HG03066 (cell line): ENCODE measurements around the gene MPP3.

Source experiments
- ATAC-seq: cut with Tn5 transposase; IDR thresholded peaks from one replicate; pipeline ENCODE4 v1.9.1; 2021; ENCODE audit warnings: low read depth; ENCODE audit not compliant: unreplicated experiment

The MPP3 gene

DNA sequence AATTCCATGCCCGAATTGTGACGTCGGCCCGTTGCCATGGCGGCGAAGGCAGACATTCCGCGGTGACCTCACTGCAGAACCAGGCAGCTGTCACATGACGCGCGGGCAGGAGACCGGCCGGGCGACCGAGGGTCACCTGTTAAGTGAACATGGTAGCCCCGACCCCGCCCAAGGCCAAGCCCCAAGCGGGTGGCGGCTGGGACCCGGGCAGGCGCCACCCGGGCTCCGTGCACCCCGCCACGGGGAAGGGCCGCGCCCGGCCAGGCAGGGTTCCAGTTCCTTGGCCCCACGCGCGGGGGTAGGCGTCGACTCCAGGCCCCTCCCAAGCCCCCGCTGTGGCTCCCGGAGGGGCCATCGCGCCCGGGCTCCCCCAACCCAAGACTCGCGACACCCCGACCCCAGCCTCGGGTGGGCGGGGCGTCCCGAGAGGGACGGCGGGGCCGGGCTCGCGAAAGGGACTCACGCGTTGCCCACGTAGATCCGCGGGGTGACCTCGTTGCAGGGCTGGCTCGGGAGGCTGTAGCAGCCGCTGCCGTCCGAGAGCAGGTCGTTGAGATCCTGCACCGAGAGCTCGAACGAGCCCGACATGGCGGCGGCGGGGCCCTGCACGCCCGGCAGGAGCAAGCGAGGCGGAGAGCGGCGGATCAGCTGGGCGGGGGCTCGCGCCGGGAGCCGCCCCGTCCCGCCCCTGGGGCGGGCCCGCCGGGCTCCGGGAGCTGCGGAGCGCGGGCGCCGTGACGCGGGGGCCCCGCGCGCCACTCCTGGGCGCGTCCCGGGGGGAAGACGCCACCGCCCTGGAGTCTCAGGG, 54.4 kb downstream of the MPP3 start, which contains the start of gene DUSP3:
TSS of gene DUSP3 (minus strand) at position 641 of the 808 bp plus-strand sequence. CDS start at position 588, 53 bp downstream.
- ATAC-seq, result peak; percentile 73

DNA sequence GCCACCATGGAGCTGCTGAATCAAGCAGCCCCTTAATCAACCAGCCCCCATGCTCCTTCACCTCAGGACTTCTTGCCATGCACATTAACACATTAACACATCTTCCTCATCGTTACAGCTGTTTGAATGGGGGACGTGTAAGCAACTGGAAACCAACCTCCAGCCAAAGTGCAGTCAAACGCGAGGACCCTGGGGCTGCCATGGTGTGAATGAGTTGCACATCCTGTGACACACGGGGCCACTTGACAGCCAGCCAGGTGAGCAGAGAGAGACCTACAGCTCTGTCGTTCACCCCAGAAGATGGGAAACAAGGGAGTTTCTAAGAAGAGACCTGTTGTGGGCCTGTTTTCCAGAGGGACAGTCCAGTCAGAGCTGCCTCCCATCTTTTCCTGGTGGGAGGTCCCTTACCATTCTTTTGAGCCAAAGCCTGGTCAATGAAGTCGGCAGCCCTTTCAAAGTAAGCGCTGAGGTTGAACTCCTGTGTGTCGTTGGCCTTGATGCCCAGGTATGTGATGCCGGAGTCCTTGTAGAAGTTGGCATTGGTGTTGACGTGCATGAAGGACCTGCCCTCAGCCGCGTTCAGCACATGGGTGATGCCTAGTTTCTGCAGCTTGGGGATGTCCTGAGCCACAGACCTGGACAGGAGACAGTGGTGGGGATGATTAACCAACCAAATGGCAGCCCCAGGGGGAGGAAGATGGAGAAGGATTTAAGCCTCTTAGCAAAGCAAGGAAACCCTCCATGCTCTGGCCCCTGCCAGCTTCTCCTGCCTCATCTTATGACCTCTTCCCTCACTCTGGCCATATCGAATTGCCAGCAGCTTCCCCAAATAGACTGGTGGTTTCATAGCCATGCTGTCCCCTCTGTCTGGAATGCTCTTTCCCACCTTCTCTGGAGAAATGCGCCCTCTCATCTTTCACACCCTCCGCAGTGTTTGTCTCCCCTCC, 58.4 kb downstream of the MPP3 start:
- ATAC-seq, result no peak

DNA sequence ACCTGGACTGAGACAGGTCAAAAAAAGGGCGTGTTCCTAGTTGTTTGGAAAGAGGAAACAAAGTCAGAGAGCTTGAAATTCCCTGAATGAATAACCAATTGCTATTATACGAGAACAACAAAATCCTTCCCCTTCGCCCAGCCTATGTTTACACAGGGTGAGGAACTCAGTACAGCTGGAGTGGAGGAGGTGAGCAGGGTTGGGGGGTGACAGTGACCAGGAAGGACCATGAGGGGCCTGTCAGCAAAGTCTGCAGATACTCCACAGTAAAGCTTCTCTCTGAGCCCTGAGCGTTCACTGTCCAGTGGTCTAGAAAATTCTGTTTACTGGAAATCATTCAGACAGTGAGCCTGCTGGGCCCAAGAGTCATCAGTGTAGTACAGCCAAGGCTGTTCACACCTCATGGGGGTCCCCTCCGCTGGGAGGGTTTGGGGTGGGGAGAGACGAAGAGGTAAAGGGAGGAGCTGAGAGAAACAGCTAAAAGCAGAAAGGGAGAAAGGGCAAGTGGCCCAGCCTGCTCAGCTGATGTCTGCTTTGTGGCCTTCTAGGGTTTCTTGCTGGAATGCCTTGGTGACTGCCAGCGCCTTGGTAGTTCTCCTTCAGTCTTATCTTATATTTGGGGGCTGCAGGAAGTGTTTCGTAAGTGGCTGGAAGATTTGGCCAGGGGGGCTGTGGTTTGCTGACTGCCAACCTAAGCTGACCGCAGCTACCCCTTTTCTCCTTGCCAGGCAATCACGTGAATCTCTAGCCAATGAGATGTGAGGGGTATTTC, 59.9 kb downstream of the MPP3 start:
- ATAC-seq, result no peak

DNA sequence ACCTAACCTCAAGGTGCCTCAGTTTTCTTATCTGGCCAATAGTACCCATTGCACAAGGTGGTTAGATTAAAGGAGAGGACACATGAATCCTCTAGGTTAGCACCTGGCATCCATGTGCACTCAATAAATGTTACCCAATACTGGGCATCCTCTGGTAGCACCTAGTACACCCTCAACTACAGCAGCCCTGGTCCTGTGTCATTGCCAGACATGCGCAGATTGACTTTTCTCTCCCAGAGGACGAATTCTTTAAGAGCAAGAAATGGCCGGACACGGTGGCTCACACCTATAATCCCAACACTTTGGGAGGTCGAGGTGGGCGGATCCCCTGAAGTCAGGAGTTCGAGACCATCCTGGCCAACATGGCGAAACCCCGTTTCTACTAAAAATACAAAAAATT, 61.5 kb downstream of the MPP3 start:
- ATAC-seq, result no peak

DNA sequence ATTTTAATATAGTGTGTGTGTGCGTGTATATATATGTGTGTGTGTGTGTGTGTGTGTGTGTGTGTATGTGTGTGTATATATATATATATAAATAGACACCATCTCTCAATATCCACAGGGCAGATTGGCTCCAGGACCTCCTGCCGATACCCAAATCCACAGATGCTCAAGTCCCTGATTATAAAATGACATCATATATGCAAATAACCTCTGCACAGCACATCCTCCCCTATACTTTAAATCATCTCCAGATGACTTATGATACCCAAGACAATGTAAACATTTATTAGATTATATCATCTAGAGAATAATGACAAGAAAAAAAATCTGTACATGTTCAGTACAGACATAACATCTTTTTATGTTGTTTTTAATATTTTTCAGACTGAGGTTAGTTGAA, 62.0 kb downstream of the MPP3 start:
- ATAC-seq, result no peak

DNA sequence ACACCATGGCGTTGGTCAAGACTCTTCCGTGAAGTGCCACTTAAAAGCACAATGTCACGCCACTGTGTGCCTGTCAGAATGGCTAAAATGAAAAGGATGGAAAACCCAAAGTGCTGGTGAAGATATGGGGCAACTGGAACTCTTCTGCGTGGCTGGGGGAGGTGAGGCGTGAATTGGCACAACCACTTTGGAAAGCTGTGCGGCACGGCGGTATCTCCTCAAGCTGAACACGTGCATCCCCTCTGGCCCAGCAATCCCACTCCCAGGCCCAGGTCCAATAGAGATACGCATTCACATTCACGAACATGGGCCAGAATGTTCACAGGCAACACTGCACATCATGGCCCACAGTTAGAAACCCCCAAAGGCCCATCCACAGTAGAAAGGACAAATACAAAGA, 63.1 kb downstream of the MPP3 start:
- no peak for ATAC-seq

DNA sequence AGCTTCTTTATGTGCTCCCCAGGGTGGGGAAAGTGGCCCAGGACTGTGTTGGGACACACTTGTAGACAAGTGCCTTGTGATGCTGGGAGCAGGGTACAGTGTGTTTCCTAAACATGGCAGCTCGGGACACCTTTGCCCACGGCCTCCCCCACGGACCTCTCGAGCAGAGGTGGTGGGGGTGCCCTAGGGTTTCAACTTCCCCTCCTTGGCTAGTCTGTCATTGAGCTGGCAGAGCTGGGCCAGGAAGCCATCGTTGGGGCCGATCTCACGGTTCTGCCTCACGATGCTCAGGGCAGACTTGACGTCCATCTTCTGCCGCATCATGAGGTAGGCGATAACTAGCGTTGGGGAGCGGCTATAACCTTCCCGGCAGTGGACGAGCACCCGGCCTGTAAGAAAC, 63.5 kb downstream of the MPP3 start:
- no peak for ATAC-seq

DNA sequence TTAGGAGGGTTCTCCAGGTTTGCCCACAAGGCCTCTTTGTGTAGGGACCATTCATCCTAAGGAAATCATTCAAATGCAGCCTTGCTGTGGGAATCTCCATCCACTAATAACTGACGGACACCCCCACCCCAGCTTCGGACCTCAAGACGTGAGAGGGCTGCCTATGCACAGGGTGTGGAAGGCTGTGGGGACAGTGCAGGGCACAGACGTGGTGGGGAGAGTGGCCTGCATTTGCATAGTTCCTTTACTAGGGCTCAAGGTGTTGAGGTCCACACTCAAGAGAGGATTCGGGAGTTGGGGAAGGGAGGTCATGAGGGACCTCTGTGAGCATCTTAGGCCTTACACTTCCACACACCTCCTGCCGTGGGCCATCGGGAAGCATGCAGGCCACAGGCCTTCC, 64.0 kb downstream of the MPP3 start:
- no peak for ATAC-seq

DNA sequence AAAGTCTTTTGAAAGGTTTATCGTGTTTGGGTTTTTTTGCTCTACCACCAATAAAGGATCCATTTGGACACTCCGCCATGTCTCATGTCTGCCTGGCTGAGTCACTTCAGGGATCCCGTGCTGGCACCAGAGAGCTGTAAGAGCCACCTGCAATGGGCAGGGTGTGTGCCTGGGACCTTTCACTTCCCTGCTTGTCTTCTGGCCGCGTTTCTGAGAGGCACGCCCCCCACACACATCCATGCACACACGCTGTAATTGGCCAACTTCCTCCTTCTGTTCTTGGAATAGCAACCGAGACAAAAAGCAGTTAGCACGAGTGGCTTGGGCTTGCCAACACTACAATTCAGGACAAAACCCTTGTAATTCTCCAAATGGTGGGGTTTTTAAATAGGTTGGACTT, 64.6 kb downstream of the MPP3 start:
- ATAC-seq, result no peak

DNA sequence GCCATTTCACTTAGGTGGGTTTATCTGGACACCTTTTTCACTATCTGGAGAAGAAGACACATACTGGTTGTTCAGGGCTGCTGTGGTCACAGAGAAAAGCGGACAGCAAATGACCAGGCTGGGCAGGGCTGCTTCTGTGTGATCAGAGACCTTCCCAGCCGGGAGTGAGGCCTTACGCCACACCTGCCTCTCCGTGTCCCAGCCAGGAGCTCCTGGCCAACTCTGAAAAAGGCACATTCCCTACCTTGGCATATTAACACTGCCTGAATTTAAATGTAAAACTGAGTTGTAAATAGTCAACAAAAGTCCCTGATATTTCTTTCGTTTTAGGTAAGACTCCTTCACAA, 65.3 kb downstream of the MPP3 start:
- no peak for ATAC-seq

DNA sequence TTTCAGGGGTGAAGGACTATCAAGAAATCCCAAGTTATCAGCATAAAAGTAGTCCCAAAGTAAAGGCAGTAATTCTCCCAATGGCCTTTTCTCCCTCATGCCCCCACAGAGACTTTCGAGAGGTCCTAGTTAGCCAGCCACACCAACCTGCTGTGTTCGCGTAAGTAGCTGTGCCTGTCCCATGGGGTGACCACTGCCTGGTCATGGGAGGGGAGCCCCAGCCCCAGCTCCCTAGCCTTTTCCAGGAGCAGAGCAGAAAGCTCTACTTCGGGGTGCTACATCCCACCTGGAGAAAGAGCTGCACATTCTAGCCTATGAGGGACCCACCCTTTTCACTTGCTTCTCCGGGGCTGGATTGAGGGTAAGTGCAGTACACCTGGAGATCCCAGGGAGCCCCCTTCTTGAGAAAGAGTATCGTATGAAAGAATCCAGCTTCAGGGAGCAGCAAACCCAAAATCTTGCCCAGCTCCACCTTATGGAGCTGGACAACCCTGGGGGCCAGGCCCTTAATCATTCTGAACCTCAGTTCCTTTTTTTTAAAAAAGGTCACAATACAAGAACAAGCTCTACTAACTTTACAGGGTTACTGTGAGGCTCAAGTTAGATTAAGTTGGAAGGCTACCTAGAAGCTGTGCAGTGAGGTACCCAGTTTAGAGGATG, 65.8 kb downstream of the MPP3 start:
- no peak for ATAC-seq

DNA sequence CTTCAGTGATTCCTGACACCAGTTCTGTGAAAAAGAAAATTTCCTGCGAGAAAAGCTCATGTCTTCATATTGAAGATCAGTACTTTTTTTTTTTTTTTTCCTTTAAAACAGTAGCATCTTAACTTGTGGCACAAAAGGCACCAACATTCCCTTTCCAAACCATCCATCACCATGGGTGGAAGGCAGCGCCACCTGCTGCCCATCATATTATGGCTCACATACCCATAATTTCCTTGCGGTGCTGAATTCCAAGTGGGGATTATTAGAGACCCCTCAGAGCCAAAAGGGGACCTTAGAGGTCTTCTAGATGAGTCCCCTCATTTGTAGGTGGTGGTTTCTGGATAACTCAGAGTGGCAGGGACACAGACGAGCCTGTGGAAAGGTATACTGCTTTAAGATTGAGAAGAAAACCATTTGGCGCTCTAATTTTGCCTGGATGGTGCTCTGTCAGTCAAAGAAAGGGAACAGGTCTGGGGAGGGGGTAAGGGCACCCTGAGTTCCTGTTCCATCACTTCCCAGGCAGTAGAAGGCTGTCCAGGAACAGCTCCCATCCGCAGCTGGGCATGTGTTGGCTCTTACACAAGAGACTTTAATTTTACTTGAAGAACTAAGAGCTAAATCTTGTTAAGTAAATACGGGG, 66.4 kb downstream of the MPP3 start:
- ATAC-seq, result no peak

DNA sequence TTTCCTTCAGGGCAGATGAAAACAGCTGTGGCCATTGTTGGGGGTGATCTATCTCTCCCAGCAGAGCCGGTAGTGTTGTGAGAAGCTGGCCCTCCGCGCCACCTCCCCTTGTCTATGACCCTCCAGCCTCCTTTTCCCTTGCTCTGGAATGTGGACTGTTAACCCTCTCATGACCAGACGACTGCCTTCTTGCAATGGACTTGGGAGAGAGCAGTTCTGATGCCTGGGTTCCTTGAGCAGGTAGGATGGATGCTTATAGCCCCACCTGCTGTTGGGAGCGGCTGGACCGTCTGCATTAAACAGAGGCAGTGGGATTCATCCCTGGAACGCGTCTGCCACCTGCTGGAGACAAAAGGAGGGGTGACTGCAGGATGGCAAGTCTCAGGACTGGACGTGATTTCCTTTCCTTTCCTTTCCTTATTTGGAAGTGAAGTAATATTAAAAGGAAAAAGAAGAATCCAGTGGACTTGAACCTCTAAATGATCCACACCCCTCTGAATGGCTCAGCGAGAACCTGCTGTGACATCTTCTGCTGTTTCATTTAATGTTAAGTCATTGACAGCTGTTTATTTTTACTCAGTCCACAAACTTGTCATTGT, 72.6 kb downstream of the MPP3 start:
- ATAC-seq, result no peak

DNA sequence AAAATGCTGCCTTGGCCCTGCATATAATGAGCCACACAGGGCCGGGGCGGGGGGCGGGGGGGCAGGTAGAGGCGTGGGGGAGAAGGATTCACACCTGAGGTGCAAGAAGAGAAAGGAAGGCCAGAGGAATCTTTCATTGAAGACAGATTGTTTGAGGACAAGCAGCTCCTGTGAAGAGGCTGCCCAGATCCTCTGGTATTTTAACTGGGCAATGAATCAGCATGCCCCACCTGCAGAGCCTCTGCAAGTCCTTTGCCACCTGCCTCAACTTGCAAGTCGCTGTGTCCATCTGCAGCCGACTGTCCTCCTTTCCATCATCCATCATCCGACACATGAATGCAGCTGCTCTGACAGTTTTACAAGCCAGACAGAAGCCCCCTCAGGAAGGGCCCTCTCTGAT, 73.1 kb downstream of the MPP3 start:
- no peak for ATAC-seq

DNA sequence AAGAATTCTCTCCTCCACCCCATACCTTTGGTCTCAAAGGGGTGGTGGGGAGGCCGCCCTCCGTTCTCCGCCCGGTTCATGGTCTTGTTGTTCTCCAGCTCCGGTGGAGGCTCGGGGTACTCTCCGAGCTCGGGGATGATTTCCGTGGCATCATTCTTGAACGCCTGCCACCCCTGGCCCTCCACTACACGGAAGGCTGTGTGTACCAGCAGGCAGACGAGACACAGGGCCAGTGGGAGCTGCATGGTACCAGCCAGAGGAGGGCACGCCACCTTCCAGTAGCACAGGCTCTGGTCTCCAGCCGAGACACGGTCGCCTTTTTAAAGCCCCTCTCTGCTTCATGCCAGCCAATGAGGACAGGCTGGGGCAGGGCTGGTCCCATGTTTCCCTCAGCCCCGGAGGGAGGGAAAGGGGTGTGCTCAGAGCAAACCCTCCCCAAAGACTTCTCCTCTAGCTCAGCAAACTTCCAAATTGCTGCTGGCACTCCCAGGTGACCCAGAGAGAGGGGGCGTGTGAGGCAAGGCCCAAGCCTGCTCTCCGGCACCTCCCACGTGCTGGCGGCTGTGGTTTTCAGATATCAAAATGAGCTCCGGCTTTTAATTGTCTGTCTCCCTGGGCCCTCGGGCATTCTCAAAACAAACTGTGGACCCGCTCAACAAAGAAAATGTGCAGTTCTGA, 74.3 kb downstream of the MPP3 start, which contains the start of gene SOST:
TSS of gene SOST (minus strand) at position 295 of the 678 bp plus-strand sequence. CDS start at position 245, 50 bp downstream.
- no peak for ATAC-seq

DNA sequence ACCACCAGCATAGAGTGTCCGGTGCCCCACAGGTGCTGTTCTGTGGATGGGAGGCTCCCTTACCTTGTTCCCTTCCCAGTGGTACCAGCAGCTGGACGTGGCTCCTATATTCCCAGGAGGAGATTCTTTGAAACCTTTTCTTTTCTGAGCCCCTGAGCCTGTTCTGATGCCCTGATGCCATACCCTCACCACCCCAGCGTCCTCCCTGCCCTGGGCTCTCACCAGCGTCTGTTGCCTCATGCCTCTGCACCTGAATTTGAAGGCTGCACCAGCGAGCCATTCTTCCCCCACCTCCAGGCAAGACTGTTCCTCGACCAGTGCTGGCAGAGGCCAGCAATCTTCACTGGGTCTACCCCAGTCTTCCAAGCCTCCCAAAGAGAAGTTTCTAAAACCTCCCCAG, 74.9 kb downstream of the MPP3 start:
- ATAC-seq, result no peak

DNA sequence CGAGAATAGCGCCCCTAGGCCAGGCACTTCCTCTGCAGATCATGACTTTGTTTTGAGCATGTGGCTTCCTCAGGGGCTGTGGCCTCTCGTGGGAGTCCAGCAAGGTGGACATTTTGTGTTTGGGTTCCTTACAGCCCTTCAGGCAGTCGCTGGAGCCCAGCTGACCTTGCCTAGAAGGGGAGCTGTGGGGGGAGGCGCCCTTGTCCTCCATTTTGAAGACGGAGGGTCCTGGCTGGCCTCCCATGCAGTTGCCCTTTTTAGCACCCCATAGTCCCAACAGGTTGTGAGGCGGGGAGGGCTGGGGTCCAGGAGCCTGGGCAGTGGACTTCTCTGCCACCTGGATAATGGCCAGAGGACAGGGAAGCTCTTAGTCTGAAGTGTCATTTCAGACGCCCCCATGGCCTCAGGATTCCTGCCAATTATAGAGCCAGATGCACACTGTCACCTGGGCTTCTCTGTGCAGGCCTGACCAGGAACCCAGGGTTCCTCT, 75.7 kb downstream of the MPP3 start:
- ATAC-seq, result no peak

DNA sequence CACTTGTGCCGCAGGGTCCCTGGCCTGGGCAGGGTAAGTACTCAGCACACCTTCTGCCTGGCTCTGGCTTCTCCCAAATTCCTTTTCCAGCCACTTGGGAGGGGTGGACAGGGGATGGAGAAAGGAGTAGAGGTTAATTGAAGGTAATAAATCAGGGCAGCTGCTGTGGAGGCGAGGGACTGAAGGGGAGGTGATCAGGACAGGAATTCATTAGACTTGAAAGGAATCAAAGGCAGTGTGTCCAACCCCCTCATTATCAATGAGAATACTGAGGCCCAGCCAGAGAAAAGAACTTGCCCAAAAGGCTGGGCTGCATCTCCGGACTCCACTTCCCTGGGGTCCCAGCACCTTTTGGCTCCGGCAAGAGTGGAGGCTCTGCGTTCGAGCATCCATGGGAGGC, 76.7 kb downstream of the MPP3 start:
- no peak for ATAC-seq

DNA sequence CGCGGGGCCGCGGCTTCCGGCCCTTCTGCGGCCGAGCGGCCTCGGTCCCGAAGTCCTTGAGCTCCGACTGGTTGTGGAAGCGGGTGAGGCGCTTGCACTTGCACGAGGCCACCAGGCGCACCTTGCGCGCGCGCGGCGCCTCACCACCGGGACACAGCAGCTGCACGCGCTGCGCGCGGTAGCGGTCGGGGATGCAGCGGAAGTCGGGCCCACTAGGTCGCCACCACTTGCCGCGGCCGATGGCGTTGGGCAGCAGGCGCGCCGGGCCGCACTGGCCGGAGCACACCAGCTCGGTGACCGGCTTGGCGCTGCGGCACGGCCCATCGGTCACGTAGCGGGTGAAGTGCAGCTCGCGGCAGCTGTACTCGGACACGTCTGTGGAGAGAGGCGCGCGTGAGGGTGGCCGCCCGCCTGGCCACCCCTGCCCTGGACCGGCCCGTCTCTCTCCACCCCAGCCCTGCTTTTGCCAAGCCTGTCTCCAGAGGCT, 77.5 kb downstream of the MPP3 start:
- ATAC-seq, result no peak
